ENCODE results near the gene PARD3B.

Gene PARD3B

GRCh38 chr2:204808494-204808893 lies 263.2 kb downstream of the PARD3B start:
- Histone ChIP-seq H3K9me3 (ENCODE audit: control insufficient read depth, insufficient read depth, low read length) (peaks cover 3% of the 10 kb centered on the region; the same call in 1 of the 2 replicates), H3K27ac (ENCODE audit: low read depth, low read length) (no peak overlapping the region), H3F3A (ENCODE audit: control insufficient read depth, insufficient read depth) (no peaks in the 10 kb centered on the region), H3K36me3 (ENCODE audit: control insufficient read depth, low read length) (no peaks in the 10 kb centered on the region), H3K4me3 (ENCODE audit: low read length) (no peak overlapping the region), H3K79me2 (ENCODE audit: control insufficient read depth, low read length) (no peaks in the 10 kb centered on the region), H3K27me3 (ENCODE audit: control insufficient read depth, low read length) (no peaks in the 10 kb centered on the region), H3K4me2 (ENCODE audit: low read length) (no peak overlapping the region), H4K20me1 (ENCODE audit: control insufficient read depth, insufficient read depth, low read depth, low read length) (no peaks in the 10 kb centered on the region), H3K4me1 (ENCODE audit: control insufficient read depth, low read length) (no peaks in the 10 kb centered on the region), H3K9me2 (replicated peaks; ENCODE audit: control insufficient read depth, low read length) (no peaks in the 10 kb centered on the region)
- no peak for TF ChIP-seq EZH2phosphoT487 (IDR thresholded peaks at IDR 0.05; ENCODE audit: borderline replicate concordance, low read length)
- TF ChIP-seq, protein P1, sequence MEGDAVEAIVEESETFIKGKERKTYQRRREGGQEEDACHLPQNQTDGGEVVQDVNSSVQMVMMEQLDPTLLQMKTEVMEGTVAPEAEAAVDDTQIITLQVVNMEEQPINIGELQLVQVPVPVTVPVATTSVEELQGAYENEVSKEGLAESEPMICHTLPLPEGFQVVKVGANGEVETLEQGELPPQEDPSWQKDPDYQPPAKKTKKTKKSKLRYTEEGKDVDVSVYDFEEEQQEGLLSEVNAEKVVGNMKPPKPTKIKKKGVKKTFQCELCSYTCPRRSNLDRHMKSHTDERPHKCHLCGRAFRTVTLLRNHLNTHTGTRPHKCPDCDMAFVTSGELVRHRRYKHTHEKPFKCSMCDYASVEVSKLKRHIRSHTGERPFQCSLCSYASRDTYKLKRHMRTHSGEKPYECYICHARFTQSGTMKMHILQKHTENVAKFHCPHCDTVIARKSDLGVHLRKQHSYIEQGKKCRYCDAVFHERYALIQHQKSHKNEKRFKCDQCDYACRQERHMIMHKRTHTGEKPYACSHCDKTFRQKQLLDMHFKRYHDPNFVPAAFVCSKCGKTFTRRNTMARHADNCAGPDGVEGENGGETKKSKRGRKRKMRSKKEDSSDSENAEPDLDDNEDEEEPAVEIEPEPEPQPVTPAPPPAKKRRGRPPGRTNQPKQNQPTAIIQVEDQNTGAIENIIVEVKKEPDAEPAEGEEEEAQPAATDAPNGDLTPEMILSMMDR (IDR thresholded peaks at IDR 0.05; ENCODE audit: low read depth, low read length, poor library complexity, severe bottlenecking) = no peak

DNA sequence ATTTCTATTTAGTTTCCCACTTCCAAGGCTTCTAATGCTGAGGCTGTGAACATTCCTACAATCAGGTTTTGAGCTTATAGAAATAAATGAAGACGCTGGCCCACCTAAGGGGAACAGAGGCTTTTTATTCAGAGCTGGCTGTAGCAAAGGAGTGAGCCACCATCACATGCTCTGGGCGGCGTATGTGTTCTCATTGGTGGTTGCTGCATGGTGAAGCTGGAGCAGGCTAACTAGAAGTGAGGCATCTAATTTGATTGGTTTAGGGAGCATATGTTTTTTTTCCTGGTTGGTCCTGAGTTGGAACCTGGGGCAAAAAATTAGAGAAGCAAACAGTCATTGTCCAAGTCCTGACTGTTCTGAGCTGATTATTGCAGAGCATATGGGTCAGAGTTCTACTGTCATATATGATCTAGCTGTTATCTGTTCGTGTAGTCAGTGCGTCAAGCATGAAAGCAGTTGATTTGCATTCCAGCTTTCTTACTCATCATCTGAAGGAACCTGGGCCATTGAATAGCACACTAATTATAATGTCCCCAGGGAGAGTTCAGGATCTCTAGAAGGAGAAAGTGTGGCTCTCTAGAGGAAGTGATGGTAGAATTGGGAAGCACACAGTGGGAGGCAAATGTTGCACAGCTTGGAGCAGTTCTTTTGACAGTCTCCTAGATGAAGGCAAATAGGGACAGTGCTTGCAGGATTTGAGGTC lies 279.6 kb downstream of the PARD3B start:
- no peaks in the 10 kb centered on the region for H3K4me1 ChIP-seq (ENCODE audit: control insufficient read depth, low read length)
- H3K4me3 ChIP-seq (ENCODE audit: low read length) = no peak overlapping the region
- H4K20me1 ChIP-seq (ENCODE audit: control insufficient read depth, insufficient read depth, low read depth, low read length) = no peaks in the 10 kb centered on the region
- TF ChIP-seq EZH2phosphoT487 (IDR thresholded peaks at IDR 0.05; ENCODE audit: borderline replicate concordance, low read length) = no peak
- TF ChIP-seq, protein P1 (IDR thresholded peaks at IDR 0.05; ENCODE audit: low read depth, low read length, poor library complexity, severe bottlenecking) = no peak
- no peaks in the 10 kb centered on the region for H3K27me3 ChIP-seq (ENCODE audit: control insufficient read depth, low read length)
- H3K79me2 ChIP-seq (ENCODE audit: control insufficient read depth, low read length) = no peaks in the 10 kb centered on the region
- no peaks in the 10 kb centered on the region for H3K9me3 ChIP-seq (ENCODE audit: control insufficient read depth, insufficient read depth, low read length)
- no peaks in the 10 kb centered on the region for H3K9me2 ChIP-seq (replicated peaks; ENCODE audit: control insufficient read depth, low read length)
- H3K27ac ChIP-seq (ENCODE audit: low read depth, low read length) = no peak overlapping the region
- no peaks in the 10 kb centered on the region for H3K36me3 ChIP-seq (ENCODE audit: control insufficient read depth, low read length)
- H3F3A ChIP-seq (ENCODE audit: control insufficient read depth, insufficient read depth) = no peaks in the 10 kb centered on the region
- H3K4me2 ChIP-seq (ENCODE audit: low read length) = no peak overlapping the region

DNA sequence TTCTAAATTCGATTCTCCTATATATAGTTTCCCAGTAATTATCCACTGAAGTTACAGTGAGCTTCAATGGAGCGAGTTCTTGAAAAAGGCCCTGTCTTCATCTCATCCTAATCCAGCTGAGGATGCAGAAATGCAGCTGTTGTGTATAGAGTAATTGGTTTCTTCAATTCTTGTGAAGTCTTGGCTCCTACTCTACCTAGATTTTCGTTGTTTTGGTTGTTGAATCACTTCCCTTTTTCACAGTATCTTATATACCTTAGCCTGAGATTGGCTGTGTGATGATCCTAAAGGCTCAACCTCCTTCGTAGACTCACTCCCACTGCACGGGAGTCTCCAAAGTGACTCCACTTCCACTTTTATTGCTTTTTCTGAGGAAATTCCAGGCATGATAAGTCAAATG lies 280.4 kb downstream of the PARD3B start:
- TF ChIP-seq, protein P1 (IDR thresholded peaks at IDR 0.05; ENCODE audit: low read depth, low read length, poor library complexity, severe bottlenecking) = no peak
- TF ChIP-seq EZH2phosphoT487 (IDR thresholded peaks at IDR 0.05; ENCODE audit: borderline replicate concordance, low read length) = no peak
- Histone ChIP-seq H3K4me3 (ENCODE audit: low read length) (no peak overlapping the region), H3F3A (ENCODE audit: control insufficient read depth, insufficient read depth) (no peaks in the 10 kb centered on the region), H3K27me3 (ENCODE audit: control insufficient read depth, low read length) (no peaks in the 10 kb centered on the region), H4K20me1 (ENCODE audit: control insufficient read depth, insufficient read depth, low read depth, low read length) (no peaks in the 10 kb centered on the region), H3K4me1 (ENCODE audit: control insufficient read depth, low read length) (no peaks in the 10 kb centered on the region), H3K9me2 (replicated peaks; ENCODE audit: control insufficient read depth, low read length) (no peaks in the 10 kb centered on the region), H3K79me2 (ENCODE audit: control insufficient read depth, low read length) (no peaks in the 10 kb centered on the region), H3K27ac (ENCODE audit: low read depth, low read length) (no peak overlapping the region), H3K4me2 (ENCODE audit: low read length) (no peak overlapping the region), H3K9me3 (ENCODE audit: control insufficient read depth, insufficient read depth, low read length) (no peaks in the 10 kb centered on the region), H3K36me3 (ENCODE audit: control insufficient read depth, low read length) (no peaks in the 10 kb centered on the region)
